GM19395 (cell line): ENCODE data around the gene TSPAN15.
"Not testable (repeated sequence)": the region's sequence is repeated elsewhere in the genome, so short reads cannot be mapped to it uniquely, and the experiment has no call there.

Source experiments
- ATAC-seq: cut with Tn5 transposase; IDR thresholded peaks from one replicate; pipeline ENCODE4 v1.9.1; 2021; ENCODE audit warnings: mild to moderate bottlenecking, moderate library complexity; ENCODE audit not compliant: unreplicated experiment

TSPAN15 gene

DNA sequence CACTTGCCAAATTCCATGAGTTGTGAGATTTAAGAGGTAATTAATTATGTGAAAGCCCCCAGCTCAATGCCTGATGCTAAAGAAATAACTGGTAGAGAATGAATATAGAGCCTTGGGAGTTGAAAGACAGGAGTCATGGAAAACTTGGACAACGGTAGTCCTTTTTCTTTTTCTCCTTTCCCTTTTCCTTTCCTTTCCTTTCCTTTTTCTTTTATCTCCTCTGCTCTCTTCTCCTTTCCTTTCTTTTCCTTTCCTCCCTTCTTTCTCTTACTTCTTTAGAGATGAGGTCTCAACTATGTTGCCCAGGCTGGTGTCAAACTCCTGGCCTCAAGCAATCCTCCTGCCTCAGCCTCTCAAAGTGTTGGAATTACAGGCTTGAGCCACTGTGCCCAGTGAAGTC, 7.9 kb upstream of the TSPAN15 start:
- ATAC-seq, result no peak

DNA sequence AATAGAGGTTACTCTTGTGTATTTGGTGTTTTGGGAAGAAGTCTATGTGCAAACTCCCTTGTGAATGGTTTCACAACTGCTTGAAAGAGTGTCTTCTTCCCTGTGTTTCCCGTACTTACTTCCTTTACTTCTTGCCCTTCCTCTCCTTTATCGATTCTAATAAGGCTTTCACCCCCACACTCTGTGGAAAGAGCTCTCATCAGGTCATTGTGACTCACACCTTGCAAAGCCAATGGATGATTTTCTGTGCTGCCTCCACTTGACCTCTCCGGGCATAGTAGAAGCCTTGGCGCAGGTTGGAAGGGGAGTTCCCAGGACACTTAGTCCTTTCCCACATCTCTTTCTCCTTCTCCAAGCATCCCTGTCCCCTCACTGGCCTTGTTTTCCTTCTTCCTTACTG, 6.2 kb upstream of the TSPAN15 start:
- no peak for ATAC-seq

DNA sequence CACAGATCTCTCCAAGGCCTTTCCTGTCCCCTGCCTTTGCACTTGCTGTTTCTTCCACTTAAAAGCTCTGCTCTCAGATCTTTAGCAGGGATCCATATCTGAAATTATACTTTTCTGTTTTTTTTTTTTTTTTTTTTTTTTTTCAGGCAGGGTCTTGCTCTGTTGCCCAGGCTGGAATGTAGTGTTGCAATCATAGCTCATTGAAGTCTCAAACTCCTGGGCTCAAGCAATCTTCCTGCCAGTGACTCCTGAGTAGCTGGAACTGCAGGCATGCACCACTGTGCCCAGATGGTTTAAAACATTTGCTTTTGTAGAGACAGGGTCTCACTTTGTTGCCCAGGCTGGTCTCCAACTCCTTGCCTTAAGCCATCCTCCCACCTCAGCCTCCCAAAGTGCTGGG, 5.0 kb upstream of the TSPAN15 start:
- no peak for ATAC-seq

DNA sequence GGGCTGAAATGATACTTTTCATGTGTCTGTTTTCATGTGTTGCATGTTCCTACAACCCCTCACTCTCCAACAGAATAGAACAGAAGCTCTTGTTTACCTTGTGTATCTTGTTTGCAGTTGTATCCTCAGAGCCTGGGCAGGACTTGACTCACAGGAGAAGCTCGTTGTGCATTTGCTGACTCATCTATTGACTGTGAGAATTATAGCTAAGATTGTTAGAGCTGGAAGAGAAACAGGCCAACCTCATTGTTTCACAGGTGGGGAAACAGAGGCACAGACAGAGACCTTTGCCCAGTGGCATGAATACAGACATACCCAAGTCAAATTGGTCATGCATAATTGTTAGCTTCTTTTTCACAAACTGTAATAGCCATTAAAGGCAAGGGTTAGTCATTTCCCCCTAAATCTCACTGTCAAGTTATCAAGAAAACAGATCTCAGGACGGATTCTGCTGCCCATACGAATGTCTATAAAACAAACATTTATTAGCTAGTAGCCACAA, 4.6 kb upstream of the TSPAN15 start:
- ATAC-seq, result no peak

DNA sequence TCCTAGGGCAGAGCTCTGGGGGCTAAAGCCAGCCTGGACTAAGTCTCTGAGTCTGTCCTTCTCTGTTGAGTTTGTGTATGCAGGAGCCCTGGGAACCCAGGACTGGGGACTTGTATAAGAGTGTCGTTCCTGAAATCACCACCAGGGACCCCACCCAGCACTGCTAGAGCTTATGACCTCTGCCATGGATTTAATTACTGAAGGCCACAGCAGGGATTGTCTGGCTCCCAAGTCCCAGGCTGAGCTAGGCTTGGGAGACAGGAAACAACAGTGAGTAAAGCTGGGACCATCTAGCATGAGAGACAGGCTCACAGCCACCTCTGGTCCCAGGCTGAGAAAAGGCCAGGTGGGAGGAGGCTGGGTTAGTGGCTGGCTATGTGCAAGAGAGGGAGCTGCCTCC, 1.4 kb upstream of the TSPAN15 start:
- peak; percentile 48 for ATAC-seq

DNA sequence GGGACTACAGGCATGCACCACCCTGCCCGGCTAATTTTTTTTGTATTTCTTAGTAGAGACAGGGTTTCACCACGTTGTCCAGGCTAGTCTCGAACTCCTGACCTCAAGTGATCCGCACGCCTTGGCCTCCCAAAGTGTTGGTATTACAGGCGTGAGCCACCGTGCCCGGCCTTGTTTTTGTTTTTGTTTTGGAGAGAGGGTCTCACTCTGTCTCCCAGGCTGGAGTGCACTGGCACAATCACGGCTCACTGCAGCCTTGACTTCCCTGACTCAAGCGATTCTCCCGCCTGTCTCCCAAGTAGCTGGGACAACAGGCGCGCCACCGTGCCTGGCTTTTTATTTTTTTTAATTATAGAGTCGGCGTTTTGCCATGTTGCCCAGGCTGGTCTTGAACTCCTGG, 870 bp upstream of the TSPAN15 start:
- ATAC-seq, result not testable (repeated sequence)

DNA sequence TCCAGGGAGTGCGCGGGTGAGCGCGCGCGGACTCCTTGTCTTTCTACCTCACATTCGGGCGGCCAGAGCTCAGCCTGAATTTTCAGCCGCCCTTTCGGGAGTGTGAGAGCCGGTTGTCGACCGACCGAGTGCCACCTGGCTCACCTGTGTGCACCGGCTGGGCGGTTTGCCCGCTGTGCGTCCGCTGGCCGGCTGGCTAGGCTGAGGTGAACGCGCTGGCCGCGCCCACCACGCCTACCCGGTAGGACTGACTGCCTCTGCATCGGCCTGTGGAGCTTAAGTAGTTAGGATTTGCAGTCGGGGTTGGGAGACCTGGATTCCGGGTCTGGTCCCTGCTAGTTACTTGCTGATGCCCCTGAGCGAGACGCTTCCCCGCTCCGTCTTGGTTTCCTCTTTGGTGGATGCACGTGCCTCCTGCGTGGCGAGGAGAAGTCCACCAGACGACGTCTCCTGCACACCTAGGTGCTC, 553 bp downstream of the TSPAN15 start:
- peak; percentile 17 for ATAC-seq

DNA sequence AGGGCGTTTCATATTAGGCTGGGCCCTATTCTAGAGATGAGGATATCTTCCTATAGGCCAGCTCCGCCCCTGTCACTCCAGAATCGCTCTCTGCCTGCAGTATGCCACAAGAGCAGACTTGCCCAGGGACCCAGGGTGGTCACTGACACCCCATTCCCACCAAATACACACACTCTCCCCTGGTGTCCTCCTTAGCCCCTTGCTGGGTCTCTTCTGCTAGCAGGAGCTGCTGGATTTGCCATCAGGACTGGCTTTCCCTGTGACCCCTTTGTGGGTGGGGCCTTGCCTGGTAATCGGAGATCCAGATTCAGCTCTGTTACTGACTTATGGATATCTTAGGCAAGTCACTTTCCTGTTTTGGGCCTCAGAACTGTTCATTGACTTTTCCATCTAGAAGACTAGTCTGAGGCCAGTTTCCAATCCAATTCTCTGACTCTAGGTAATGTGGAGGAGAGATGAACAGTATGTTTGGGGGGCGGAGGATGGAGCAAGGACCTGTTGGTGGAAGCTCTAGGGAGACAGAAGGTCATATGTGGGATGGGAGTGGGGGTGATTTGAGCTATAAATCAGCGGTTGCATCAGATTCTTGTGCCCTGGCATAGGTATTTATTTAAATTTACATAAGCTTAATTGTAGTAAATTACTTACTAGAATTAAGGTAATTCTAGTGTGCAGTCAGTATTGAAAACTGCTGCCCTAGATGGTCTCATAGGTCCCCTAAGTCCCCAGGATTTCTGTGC, 1.6 kb downstream of the TSPAN15 start:
- no peak for ATAC-seq

DNA sequence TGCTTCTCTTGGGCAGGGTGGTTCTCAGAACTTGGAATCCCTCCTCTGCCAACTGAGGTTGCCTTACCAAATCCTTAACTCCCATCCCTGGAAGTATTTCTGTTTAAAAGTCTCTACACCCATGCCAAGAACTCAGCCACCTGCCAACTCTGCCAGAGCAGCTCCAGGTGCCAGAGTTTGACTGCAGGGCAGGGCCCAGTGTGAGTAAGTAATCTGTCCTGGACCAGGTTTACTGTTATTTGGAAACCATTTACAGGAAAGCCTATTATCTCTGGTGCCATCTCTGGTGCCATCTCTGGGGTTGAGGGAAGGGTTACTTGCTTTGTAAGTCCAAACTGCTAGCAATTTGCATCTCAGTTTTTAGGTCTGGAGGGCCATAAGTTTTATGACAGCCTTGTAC, 2.5 kb downstream of the TSPAN15 start:
- ATAC-seq, result no peak

DNA sequence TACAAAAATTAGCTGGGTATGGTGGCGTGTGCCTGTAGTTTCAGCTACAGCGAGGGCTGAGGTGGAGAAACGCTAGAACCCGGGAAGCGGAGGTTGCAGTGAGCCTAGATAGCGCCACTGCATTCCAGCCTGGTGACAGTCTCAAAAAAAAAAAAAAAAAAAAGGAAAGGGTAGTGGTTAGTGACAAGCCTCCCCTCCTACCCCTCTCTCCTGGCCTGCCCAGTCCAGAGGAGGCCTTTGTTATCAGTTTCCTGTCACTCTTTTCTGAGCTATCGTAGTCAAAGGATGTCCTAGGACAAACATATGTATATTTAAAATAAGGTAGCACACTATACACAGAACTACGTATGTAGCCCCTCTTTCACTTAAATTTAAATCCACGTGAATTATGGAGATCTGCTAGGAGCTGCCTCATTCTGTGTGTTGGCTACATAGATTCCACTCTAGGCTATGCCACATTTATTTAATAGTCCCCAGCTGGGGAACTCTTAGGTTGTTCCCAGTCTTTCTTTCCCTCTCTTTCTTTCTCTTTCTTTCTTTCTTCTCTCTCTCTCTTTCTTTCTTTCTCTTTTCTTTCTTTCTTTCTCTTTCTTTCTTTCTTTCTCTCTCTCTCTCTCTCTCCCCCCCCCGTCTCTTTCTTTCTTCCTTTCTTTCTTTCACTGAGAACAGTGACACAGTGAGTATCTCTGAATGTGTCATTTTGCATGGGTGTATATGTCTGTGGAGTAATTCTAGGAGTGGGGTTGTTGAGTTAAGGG, 3.9 kb downstream of the TSPAN15 start:
- ATAC-seq, result no peak

DNA sequence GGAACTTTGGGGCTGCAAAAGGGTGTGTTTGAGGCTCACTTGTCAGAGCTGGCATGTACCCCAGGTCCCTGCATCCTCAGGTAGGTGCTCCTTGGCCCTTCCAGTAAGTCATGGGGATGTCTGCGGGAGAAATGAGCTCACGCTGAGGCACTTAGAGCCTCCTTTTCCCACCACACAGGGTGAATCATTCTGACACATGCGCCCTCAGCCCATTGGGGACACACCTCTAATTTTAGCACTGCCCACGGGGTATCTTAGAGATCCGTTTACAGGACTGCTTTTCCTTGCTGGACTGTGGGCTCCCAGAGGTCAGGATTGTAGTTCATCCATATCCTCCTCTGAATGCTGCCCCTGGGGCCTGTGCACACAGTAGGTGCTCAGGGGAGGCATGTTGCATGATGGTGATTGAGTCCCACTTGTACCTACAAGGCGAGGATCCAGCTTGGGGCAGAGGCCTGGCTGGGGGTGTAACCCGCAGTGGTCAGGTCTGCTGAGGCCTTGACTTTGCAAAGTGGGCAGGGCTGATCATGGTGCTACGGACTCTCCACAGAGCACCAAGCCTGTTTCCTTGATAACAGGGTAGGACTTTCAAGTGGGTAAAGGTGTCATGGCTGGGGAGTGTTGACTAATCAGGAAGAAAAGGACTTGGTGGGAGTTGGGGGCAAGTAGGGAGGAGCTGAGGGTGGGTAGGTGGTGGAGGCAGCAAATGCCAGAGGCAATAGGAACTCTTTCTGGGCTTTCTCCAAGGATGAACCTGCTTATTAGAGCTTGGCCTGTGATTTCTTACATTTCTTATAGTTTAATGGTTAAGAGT, 5.8 kb downstream of the TSPAN15 start:
- no peak for ATAC-seq

DNA sequence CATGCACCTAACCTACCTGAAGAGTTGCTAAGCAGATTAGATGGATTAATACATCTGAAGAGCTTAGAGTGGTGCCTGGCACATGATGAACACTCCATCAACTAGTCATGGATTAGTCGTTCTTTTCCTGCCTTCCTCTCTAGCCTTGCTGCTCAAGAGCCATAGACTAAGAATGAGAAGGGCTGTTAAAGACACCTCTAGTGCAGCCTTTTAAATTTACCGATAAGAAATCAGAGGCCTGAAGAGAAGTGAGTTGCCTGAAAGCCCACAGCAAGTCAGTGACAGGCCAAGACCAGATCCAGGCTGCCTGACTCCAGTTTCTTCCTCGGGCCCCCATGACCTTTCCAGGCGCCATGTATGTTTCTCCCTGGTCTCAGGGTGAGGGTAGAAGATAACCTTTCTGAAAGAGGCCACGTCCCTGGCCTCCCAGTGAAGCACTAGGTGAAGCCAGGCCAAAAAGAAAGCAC, 6.5 kb downstream of the TSPAN15 start:
- ATAC-seq, result no peak

DNA sequence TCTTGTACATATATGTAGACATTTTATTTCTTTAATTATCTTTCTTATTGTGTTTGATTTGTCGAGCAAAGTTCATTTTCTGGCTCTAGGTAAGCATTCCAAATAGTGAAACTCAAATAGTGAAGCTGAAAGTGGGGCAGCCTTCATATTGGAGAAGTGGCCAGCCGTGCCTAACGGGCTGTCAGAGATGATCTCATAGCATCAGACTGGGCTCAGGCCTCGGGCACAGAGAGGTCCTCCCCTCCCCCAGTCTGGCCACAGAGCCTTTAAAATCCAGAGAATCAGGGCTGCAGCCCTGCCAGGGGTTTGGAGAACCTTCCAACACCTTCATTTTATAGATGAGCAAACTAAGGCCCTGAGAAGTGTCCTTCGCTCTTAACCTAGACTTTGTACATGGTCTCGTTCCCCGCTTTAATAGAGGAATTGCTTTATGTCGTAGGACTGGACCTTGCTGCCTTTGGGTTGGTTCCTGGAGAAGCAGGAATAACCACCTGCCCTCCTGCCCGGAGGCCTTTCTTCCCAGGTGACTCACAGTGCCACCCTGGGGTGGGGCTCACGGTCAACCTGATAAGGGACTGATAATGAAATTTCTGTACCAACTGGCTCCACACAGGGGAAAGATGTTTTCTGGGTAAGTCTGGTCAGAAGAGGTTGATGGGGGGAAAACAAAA, 7.3 kb downstream of the TSPAN15 start:
- no peak for ATAC-seq

DNA sequence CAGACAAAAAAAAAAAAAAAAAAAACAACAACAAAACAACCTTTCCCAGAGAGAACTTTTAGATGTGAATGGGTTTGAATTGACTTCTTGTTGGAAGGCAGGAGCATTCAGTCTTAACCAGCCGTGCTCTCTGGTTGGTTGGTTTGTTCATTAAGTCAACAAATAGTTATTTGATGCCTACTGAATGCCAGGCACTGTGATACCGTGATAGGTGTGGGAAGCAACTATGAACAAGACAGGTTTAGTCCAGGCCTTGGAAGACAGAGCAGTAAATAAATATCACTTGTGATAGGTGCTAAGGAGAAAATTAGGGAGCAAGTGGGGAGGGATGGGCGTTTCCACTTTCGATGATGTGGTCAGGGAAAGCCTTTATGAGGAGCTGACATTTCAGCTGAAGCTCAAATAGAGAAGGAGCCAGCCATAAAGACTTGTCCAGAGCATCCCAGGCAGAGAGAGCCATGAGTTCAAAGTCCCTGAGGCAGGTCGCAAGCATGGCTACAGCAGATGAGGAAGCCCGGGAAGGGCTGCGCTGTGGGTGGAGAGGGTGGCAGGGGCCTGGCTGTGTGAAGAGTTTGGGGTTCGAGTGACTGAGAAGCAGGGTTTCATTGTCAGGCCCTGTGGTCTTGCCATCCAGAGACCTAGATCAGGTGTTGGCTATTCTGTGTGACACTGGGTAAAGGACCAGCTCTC, 8.0 kb downstream of the TSPAN15 start:
- ATAC-seq, result no peak

DNA sequence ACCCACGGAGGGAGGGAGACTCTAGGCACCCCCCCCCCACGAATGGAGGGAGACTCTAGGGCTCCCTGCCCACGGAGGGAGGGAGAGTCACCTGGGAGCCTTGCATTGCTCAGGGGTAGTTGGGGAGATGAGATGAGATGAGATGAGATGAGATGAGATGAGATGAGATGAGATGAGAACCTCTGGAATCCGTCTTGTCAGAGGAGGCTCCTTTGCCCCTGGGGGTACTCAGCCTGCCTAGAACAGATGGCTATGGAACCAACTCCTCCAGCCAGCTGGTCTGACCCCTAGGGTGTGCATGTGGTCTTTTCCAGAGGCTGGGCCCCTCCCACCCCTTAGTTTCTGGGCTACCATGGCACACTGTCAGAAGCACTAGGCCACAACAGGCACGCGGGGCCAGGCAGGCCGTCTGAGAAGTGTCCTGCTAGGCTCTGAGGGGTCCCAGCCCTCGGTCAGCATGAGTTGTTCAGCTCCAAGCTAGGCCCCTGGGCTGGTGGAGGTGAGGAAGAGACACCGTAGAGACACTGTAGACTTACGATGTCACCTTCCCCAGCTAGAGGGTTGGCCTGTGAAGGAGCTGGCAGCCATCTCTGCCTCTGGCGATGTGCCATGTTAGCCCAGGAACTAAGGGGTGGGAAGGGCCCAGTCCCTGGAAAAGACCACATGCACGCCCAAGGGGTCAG, 8.8 kb downstream of the TSPAN15 start:
- no peak for ATAC-seq

DNA sequence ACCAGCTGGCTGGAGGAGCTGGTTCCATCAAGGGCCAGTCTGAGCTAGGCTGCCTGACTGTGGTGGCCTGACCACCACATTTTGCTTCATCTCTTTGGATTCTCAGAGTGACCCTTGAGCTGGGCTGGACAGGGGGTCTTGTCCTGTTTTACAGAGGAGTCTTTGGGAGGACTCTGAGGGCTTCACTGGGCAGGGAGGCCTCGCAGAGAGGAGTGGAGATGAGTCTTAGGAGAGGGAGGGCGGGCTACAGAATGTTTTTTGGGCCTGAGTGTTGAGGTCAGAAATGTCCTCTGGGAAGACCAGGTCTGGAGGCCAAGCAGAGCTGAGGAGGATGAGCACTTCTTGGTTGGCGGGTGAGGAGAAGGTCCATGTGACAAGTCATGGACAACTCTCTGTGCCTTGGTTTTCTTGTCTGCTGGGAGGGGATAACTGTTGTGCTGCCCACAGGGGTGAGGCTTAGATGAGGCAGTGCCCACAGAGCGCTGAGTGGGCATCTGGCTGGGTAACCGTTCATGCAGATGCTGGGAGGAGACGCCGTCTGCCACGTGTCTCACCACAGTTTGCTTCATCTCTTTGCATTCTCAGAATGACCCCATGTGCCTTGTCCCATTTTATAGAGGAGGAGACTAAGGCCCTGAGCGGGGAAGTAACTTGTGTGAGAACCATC, 9.4 kb downstream of the TSPAN15 start:
- no peak for ATAC-seq

DNA sequence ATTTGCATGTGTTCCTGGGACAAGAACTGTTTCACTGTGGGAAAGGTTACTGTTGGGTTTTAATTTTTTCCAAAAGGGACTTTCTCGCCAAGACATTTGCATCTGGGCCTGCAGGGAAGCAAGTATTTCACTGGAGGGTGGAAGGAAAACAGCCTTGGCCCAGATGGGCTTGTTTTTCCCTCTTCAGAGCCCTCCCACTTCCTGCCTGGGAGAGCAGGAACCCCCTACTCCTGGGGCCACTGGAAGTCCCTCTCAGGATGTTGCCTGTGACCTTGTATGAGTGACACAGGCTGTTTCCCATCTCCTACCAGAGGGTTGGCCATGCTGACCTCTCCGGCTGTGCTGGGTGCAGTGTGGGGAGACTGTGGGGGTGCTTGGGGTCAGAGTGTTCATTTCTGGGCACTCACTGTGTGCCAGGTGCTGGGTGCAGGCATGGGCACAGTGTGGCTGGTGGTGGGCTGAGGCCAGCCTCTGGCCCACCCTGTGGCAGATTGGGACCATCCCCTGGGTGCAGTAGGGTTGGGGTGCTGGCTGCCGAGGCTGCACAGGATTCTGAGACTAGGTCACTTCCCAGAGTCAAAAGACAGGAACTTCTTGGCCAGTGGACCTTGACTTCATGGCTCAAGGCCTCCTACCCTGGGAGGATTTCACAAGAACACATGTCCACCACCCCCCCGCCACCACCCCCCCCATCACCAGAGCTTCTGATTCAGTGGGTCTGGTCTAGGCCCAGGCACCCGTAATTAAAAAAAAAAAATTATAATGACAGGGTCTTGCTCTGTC, 10.2 kb downstream of the TSPAN15 start:
- ATAC-seq, result no peak

DNA sequence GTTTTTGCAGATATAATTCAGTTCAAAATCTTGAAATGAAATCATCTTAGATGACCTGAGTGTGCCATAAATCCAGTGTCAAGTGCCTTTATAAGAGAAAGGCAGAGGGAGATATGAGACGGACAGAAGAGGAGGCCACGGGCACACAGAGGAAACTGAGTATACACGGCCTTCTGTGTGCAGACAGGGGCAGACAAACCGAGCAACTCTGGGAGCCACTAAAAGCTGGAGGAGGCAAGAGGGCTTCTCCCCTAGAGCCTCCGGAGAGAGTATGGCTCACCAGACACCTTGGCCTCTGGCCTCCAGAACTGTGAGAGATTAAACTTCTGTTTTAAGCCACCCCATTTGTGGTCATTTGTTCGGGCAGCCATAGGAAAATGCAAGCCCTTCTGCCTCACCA, 12.6 kb downstream of the TSPAN15 start:
- ATAC-seq, result no peak
